ENCODE data around the gene AK4. TPM values are rescaled to one million over a fixed set of nuclear protein-coding genes. Genes with fewer than 3 reads are reported as not detected.
"Not testable (repeated sequence)": the region's sequence is repeated elsewhere in the genome, so short reads cannot be mapped to it uniquely, and the experiment has no call there.

AK4 gene
- total and polyA plus RNA-seq, 4 experiments from 2014 or later, result 1.3 to 1.9 TPM; not detected in 2

DNA sequence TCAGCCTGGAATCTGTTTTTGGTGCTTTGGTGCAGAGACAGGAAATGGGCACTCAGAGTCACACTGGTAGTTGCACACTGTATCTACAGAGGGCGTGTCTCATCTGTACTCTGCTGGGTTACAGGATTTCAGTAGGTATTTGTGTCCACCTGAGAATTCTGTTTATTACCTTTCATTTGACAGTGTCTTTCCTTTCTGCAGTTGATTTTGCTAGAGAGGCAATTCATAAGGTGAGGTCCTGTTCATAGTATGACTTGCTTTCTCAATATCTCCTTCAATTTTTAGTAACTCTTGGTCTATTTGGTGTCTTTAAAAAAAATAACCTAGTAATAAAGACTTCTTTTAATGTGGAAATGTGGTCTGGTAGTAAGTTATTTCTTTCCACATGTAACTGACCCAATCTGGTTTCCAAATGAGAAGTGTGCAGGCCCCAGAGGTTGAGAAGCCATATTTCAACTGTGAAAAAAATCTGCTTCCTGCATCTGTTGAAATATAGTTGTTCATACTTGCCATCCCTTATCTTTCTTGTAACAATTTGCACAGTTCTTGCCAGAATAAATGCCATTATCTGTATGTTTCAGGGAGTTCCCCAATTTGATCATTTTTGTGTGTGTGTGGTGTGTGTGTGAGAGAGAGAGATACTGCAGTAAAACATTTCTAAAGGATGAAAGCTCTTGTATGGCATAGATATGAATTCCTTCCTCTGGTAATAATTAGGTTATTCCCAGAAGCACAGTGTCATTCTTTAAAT, 82.9 kb downstream of the AK4 start:
- POLR2A ChIA-PET (ENCODE audit: partially characterized antibody), result no interaction called here

DNA sequence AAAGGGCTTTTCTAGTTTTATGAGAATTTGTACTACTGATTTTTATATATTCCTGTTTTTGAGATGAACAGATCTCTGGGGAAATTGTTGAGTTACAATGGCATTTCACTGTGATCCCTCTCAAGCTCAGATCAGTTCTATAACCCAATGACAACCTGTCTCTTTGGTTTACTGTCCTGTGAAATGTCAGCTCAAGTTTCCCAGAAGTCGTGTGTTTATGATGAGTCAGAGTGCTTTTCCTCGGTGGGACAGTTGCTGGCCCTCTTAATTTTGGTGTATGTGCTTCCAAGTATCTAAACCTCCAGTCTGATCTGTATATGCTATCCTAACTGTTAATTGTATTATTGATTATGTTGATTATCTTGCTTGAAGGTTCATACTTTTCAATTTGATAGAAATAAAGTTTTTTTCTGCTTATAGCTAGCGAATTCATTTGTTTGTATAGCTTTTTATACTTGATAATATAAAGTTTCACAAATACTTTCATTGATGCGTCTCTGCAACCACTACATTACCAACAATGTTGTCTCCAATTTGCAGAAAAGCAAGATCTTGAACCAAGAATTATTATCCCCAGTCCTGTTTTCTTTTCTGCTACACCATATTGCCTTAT, 83.8 kb downstream of the AK4 start:
- peaks cover 0 to 4% (median 0%) of the 10 kb centered on the region in 4 donors for H3K4me1 Mint-ChIP-seq
- H3K36me3 Mint-ChIP-seq, result no peaks in the 10 kb centered on the region
- Histone ChIP-seq H3K36me3 (ENCODE audit: insufficient read depth, low read length) (no peaks in the 10 kb centered on the region), H3K27ac (ENCODE audit: low read depth, low read length) (no peak overlapping the region), H3K9me3 (ENCODE audit: control insufficient read depth in 1 of 2, low read length in 2 of 2) (no peaks in the 10 kb centered on the region), H3K4me3 (ENCODE audit: low read length in 2 of 2) (no peak overlapping the region), H3K4me1 (ENCODE audit: insufficient read depth, low read length) (no peaks in the 10 kb centered on the region), H3K27me3 (ENCODE audit: insufficient read depth, low read length) (no peaks in the 10 kb centered on the region)
- H3K9me3 Mint-ChIP-seq, result peaks cover 0 to 12% (median 7%) of the 10 kb centered on the region in 8 donors
- ChIA-PET CTCF (ENCODE audit: partially characterized antibody) (interaction anchor here (1.9 to 3.1 kb wide), 2 partner anchors 228 to 455 kb away, joined by 6 to 16 read pairs; no protein-coding TSS in a partner anchor), POLR2A (ENCODE audit: partially characterized antibody) (no interaction called here)
- no peak overlapping the region for H3K4me3 Mint-ChIP-seq
- no peak overlapping the region for H3K27ac Mint-ChIP-seq
- H3K27me3 Mint-ChIP-seq, result peaks cover 7 to 12% of the 10 kb centered on the region in 2 donors
- DNase-seq, result no peak
- intact Hi-C loops (cut with micrococcal nuclease), result no loop called here

More for the DNA sequence above, 82.9 kb downstream of the AK4 start:
- no peak for DNase-seq
- Mint-ChIP-seq H3K4me3 (no peak overlapping the region), H3K27me3 (peaks cover 7 to 12% of the 10 kb centered on the region in 2 donors), H3K9me3 (peaks cover 0 to 5% (median 1%) of the 10 kb centered on the region in 8 donors), H3K36me3 (no peaks in the 10 kb centered on the region), H3K27ac (no peak overlapping the region), H3K4me1 (peaks cover 0 to 4% (median 0%) of the 10 kb centered on the region in 4 donors)
- no peaks in the 10 kb centered on the region for H3K36me3 ChIP-seq (ENCODE audit: insufficient read depth, low read length)
- no peak overlapping the region for H3K27ac ChIP-seq (ENCODE audit: low read depth, low read length)
- H3K9me3 ChIP-seq (ENCODE audit: control insufficient read depth in 1 of 2, low read length in 2 of 2), result no peaks in the 10 kb centered on the region
- no peaks in the 10 kb centered on the region for H3K4me1 ChIP-seq (ENCODE audit: insufficient read depth, low read length)
- no peak overlapping the region for H3K4me3 ChIP-seq (ENCODE audit: low read length in 2 of 2)
- H3K27me3 ChIP-seq (ENCODE audit: insufficient read depth, low read length), result no peaks in the 10 kb centered on the region
- CTCF ChIA-PET (ENCODE audit: partially characterized antibody), result interaction anchor here (3.1 kb wide), 1 partner anchor 456 kb away, joined by 16 read pairs; no protein-coding TSS in a partner anchor
- intact Hi-C loops (cut with micrococcal nuclease), result no loop called here

DNA sequence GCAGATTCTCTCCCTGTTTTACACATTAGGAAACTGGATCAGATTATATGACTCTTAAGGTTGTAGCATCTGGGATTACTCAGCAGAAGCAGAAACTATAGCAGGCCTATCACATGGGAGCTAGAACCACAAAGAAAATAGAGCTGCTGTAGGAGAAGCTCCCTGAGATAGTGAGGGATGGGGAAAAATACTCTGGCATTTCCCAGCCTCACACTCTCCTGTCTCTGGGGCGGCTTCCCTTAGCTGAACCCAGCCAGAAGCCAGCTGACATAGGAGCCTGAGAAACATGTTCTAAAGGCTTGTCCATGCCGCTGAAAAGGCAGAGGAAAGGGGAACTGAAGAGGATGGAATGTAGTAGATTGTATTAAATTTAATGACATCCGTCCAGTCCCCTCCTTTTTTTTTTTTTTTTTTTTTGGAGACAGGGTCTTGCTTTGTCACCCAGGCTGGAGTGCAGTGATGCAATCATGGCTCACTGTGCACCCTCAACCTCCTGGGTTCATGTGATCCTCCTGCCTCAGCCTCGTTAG, 84.5 kb downstream of the AK4 start:
- Mint-ChIP-seq H3K36me3 (no peaks in the 10 kb centered on the region), H3K27ac (no peak overlapping the region), H3K4me3 (no peak overlapping the region), H3K4me1 (peaks cover 0 to 4% (median 0%) of the 10 kb centered on the region in 4 donors), H3K9me3 (peaks cover 0 to 14% (median 7%) of the 10 kb centered on the region in 8 donors), H3K27me3 (peaks cover 7 to 12% of the 10 kb centered on the region in 2 donors)
- CTCF ChIA-PET (ENCODE audit: partially characterized antibody), result interaction anchor here (1.9 to 3.1 kb wide), 2 partner anchors 227 to 455 kb away, joined by 6 to 16 read pairs; no protein-coding TSS in a partner anchor
- Histone ChIP-seq H3K36me3 (ENCODE audit: insufficient read depth, low read length) (no peaks in the 10 kb centered on the region), H3K4me1 (ENCODE audit: insufficient read depth, low read length) (no peaks in the 10 kb centered on the region), H3K27ac (ENCODE audit: low read depth, low read length) (no peak overlapping the region), H3K4me3 (ENCODE audit: low read length in 2 of 2) (no peak overlapping the region), H3K27me3 (ENCODE audit: insufficient read depth, low read length) (no peaks in the 10 kb centered on the region), H3K9me3 (ENCODE audit: control insufficient read depth in 1 of 2, low read length in 2 of 2) (no peaks in the 10 kb centered on the region)
- intact Hi-C loops (cut with micrococcal nuclease), result no loop called here
- DNase-seq, result no peak
- POLR2A ChIA-PET (ENCODE audit: partially characterized antibody), result no interaction called here

DNA sequence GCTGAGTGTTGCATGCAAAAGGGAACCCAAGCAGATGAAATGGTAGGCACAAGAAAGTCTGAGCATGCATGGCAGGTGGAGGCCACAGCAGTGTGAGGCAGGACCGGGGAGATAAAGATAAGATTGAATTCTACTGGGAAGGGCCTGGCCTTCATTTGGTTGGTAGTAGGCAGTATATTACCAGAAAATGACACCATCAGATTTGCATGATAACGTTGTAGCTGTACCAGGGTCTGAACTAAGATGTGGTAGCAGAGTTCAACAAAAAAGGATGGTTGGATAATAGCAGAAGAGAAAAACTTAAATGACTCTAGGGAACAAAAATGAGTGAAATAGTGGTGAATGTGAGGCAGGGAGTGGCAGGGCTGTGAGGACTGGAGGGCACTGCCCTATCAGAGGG, 85.8 kb downstream of the AK4 start:
- Mint-ChIP-seq H3K9me3 (peaks cover 0 to 14% (median 7%) of the 10 kb centered on the region in 8 donors), H3K27me3 (peaks cover 7 to 12% of the 10 kb centered on the region in 2 donors), H3K4me3 (no peak overlapping the region), H3K27ac (no peak overlapping the region), H3K36me3 (no peaks in the 10 kb centered on the region), H3K4me1 (peaks cover 0 to 4% (median 0%) of the 10 kb centered on the region in 4 donors)
- no peak overlapping the region for H3K4me3 ChIP-seq (ENCODE audit: low read length in 2 of 2)
- H3K9me3 ChIP-seq (ENCODE audit: control insufficient read depth in 1 of 2, low read length in 2 of 2), result no peaks in the 10 kb centered on the region
- ChIA-PET CTCF (ENCODE audit: partially characterized antibody) (interaction anchor here (1.9 to 3.1 kb wide), 2 partner anchors 226 to 453 kb away, joined by 6 to 16 read pairs; no protein-coding TSS in a partner anchor), POLR2A (ENCODE audit: partially characterized antibody) (no interaction called here)
- H3K4me1 ChIP-seq (ENCODE audit: insufficient read depth, low read length), result no peaks in the 10 kb centered on the region
- H3K27ac ChIP-seq (ENCODE audit: low read depth, low read length), result no peak overlapping the region
- no peaks in the 10 kb centered on the region for H3K27me3 ChIP-seq (ENCODE audit: insufficient read depth, low read length)
- no peaks in the 10 kb centered on the region for H3K36me3 ChIP-seq (ENCODE audit: insufficient read depth, low read length)
- no peak for DNase-seq
- intact Hi-C loops (cut with micrococcal nuclease), result no loop called here

DNA sequence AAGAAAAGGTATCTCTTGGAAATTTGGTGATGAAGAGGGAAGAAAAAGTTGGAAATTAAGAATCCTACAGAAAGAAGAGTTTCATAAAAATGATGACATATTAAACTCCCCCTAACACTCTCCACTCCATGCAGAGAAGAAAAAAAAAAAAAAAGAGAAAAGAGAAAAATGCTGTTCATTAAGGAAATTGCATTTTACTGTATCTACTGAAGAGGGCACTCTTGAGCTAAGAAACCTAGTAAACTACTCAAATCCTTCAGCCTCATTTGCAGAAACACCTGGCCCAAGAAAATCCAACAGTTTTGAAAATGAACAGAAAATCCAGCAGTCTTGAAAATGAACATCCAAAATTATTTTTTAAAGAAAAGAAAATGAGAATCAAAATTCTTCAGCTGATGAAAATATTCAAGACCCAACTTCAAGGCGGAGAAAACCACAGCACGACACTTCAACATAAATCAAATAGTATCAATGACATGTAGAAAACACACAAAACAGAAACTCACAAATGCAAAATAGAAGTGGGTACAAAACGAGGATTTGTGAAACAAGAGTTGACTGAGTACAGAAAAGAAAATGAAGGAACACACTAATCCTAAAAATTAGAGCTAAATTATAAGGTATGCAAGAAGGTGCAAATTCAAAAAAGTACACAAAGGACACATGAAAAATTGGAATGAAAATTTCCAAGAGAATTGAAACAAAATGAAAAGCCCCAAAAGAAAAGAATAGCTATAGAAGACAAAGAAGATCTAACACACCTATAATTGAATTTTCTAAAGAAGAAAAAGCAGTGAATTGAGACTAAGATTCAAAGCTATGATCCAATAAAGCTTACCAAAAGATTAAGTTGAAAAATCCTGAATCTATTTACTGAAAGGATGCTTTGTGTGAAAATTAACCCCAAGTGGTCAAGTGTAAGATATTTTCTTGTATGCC, 88.1 kb downstream of the AK4 start:
- intact Hi-C loops (cut with micrococcal nuclease), result loop anchor here (5.0 kb wide), 1 partner anchor 186 kb away; the partner anchor contains the start of genes LEPR and LEPROT
- no peaks in the 10 kb centered on the region for H3K4me1 ChIP-seq (ENCODE audit: insufficient read depth, low read length)
- H3K9me3 ChIP-seq (ENCODE audit: control insufficient read depth in 1 of 2, low read length in 2 of 2), result no peaks in the 10 kb centered on the region
- H3K4me1 Mint-ChIP-seq, result no peaks in the 10 kb centered on the region
- no peak overlapping the region for H3K27ac Mint-ChIP-seq
- no peak overlapping the region for H3K4me3 ChIP-seq (ENCODE audit: low read length in 2 of 2)
- H3K27me3 ChIP-seq (ENCODE audit: insufficient read depth, low read length), result no peaks in the 10 kb centered on the region
- peaks cover 8 to 11% of the 10 kb centered on the region in 2 donors for H3K27me3 Mint-ChIP-seq
- peaks cover 0 to 14% (median 7%) of the 10 kb centered on the region in 8 donors for H3K9me3 Mint-ChIP-seq
- no peaks in the 10 kb centered on the region for H3K36me3 ChIP-seq (ENCODE audit: insufficient read depth, low read length)
- H3K27ac ChIP-seq (ENCODE audit: low read depth, low read length), result no peak overlapping the region
- CTCF ChIA-PET (ENCODE audit: partially characterized antibody), result interaction anchor here (0.7 to 3.2 kb wide), 12 partner anchors 12 to 1008 kb away, joined by 3 to 43 read pairs (median 4); no protein-coding TSS in a partner anchor
- DNase-seq, result peak in 4 of 5 donors; percentile 23 to 37 (median 24)
- POLR2A ChIA-PET (ENCODE audit: partially characterized antibody), result interaction anchor here (1.1 kb wide), 1 partner anchor 184 kb away, joined by 3 read pairs; the partner anchor contains the start of genes LEPR and LEPROT
- H3K4me3 Mint-ChIP-seq, result no peak overlapping the region
- H3K36me3 Mint-ChIP-seq, result no peaks in the 10 kb centered on the region

DNA sequence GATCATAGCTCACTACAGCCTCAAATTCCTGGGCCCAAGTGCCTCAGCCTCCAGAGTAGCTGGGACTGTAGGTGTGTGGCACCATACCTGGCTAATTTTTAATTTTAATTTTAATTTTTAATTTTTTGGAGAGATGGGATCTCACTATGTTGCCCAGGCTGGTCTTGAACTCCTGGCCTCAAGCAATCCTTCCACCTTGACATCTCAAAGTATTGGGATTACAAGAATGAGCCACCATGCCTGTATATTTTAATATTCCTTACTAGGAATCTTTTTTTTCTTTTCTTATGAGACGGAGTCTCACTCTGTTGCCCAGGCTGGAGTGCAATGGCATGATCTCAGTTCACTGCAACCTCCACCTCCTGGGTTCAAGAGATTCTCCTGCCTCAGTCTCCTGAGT, 89.1 kb downstream of the AK4 start:
- H3K4me1 ChIP-seq (ENCODE audit: insufficient read depth, low read length); H3K4me1 Mint-ChIP-seq; H3K27me3 Mint-ChIP-seq; POLR2A ChIA-PET (ENCODE audit: partially characterized antibody); H3K36me3 ChIP-seq (ENCODE audit: insufficient read depth, low read length); H3K27me3 ChIP-seq (ENCODE audit: insufficient read depth, low read length); H3K4me3 ChIP-seq (ENCODE audit: low read length in 2 of 2); H3K36me3 Mint-ChIP-seq; H3K9me3 ChIP-seq (ENCODE audit: control insufficient read depth in 1 of 2, low read length in 2 of 2); DNase-seq; H3K4me3 Mint-ChIP-seq; H3K27ac ChIP-seq (ENCODE audit: low read depth, low read length): not testable (repeated sequence)
- Mint-ChIP-seq H3K27ac (peak overlapping the region in 1 of 7 donors; percentile 31), H3K9me3 (peaks cover 0 to 14% (median 7%) of the 10 kb centered on the region in 8 donors)
- intact Hi-C loops (cut with micrococcal nuclease), result loop anchor here (5.0 kb wide), 1 partner anchor 185 kb away; the partner anchor contains the start of genes LEPR and LEPROT
- CTCF ChIA-PET (ENCODE audit: partially characterized antibody), result interaction anchor here (0.9 to 3.2 kb wide), 7 partner anchors 11 to 451 kb away, joined by 3 to 43 read pairs (median 4); no protein-coding TSS in a partner anchor

Measured in CD4-positive, alpha-beta memory T cell (primary cell).